HepG2 (cell line): ENCODE results near the gene SKI. TPM values are rescaled to one million over a fixed set of nuclear protein-coding genes. Genes with fewer than 3 reads are reported as not detected.

Source experiments
- ATAC-seq: fragments of 200-7000 bp; cut with Tn5 transposase; 3 replicates; pipeline ENCODE4 v1.9.1; 2020; ENCODE audit warnings: mild to moderate bottlenecking, moderate library complexity
- BruUV-seq: library from RNA; stranded (reverse); fragments of 400-500 nt; replicated peaks from 2 replicates; lab custom pipeline; 2021; lab: Mats Ljungman, UMichigan
- CTCF ChIA-PET: fragments of 300-600 bp; formaldehyde crosslinking; extraction: SDS; loops from one replicate; lab custom pipeline; 2021; ENCODE audit warnings: low total read pairs, inconsistent platforms, low intra/inter-chr PET ratio; lab: Yijun Ruan, JAX
- POLR2A ChIA-PET: fragments of 350-600 bp; sonication (Branson Sonifier 250); formaldehyde crosslinking; loops from one replicate; lab custom pipeline; 2020; ENCODE audit warnings: antibody characterized with exemption, inconsistent platforms; lab: Yijun Ruan, JAX
- DNase-seq: peaks from one replicate; pipeline ENCODE4 v3.0.0-alpha.2; 2015; ENCODE audit warnings: low spot score
- FAIRE-seq: peaks from 3 replicates; lab custom pipeline; 2011; peaks lifted over from hg19 to GRCh38; lab: Jason Lieb, UNC
- H2AFZ ChIP-seq: one replicate; pipeline ENCODE4 v1.6.1; 2011; ENCODE audit warnings: low read length, inconsistent platforms
- H3K27ac ChIP-seq: fragments of 300-600 bp; 3 replicates; pipeline ENCODE4 v1.8.0; 2011; ENCODE audit warnings: mixed run types, mild to moderate bottlenecking, mixed read lengths, low read length, inconsistent platforms; ENCODE audit not compliant: insufficient read depth; ENCODE audit errors: extremely low read length
- H3K27me3 ChIP-seq, 2 experiments: fragments of 200-600 bp in 1 of 2; 2 replicates in 1 of 2; 3 replicates in 1 of 2; pipeline versions ENCODE4 v1.6.0 to v1.8.0; 2011; ENCODE audit warnings: low read length in 2 of 2, mild to moderate bottlenecking in 2 of 2, moderate library complexity in 2 of 2, inconsistent platforms in 1 of 2; ENCODE audit not compliant: insufficient read depth in 2 of 2, control insufficient read depth in 1 of 2
- H3K36me3 ChIP-seq, 2 experiments: fragments of 200-600 bp in 1 of 2; replicated peaks in 1 of 2; 2 replicates in 1 of 2; 3 replicates in 1 of 2; pipeline versions ENCODE4 v1.5.1 to v1.8.0; 2011; ENCODE audit warnings: low read length in 2 of 2, inconsistent platforms in 1 of 2; ENCODE audit not compliant: insufficient read depth in 2 of 2, control insufficient read depth in 1 of 2
- H3K4me1 ChIP-seq: 2 replicates; pipeline ENCODE4 v1.5.1; 2012; ENCODE audit warnings: low read length, inconsistent platforms; ENCODE audit not compliant: insufficient read depth
- H3K4me2 ChIP-seq: 2 replicates; pipeline ENCODE4 v1.6.0; 2011; ENCODE audit warnings: low read depth, low read length, inconsistent platforms
- H3K4me3 ChIP-seq, 3 experiments: fragments of 200-600 bp in 1 of 3; sonication (generic), shearing (Covaris generic) in 1 of 3; replicated peaks in 1 of 3; 2 replicates each; pipeline ENCODE4 v1.5.1; 2011 to 2016; ENCODE audit warnings: low read length in 3 of 3, inconsistent platforms in 2 of 3, low read depth in 2 of 3, mild to moderate bottlenecking in 2 of 3, control low read depth in 1 of 3, mixed read lengths in 1 of 3; ENCODE audit not compliant: insufficient read depth in 1 of 3
- H3K79me2 ChIP-seq: one replicate; pipeline ENCODE4 v1.6.1; 2011; ENCODE audit warnings: low read length, inconsistent platforms; ENCODE audit not compliant: insufficient read depth
- H3K9ac ChIP-seq: 2 replicates; pipeline ENCODE4 v1.6.0; 2011; ENCODE audit warnings: mild to moderate bottlenecking, low read depth, low read length, inconsistent platforms; ENCODE audit not compliant: insufficient read depth
- H3K9me3 ChIP-seq: 2 replicates; pipeline ENCODE4 v1.5.1; 2012; ENCODE audit warnings: mild to moderate bottlenecking, low read length
- H4K20me1 ChIP-seq: 2 replicates; pipeline ENCODE4 v1.6.0; 2011; ENCODE audit warnings: inconsistent platforms, mild to moderate bottlenecking, low read length, moderate library complexity; ENCODE audit not compliant: insufficient read depth
- HOXD1 ChIP-seq: sonication (generic); formaldehyde crosslinking; IDR thresholded peaks from 2 replicates; pipeline ENCODE4 v1.5.0; 2020; ENCODE audit warnings: missing genetic modification reagents
- KDM1A ChIP-seq: IDR thresholded peaks from 2 replicates; pipeline ENCODE4 v1.6.1; 2016; ENCODE audit warnings: missing compliant biosample characterization
- KLF6 ChIP-seq: IDR thresholded peaks from 2 replicates; pipeline ENCODE4 v1.8.0; 2016; ENCODE audit warnings: missing biosample characterization, missing genetic modification reagents
- MZF1 ChIP-seq: sonication (generic); formaldehyde crosslinking; IDR thresholded peaks from 2 replicates; pipeline ENCODE4 v1.8.1; 2023; ENCODE audit warnings: mild to moderate bottlenecking, missing genetic modification reagents, borderline replicate concordance
- PAF1 ChIP-seq: IDR thresholded peaks from 2 replicates; pipeline ENCODE4 v1.6.1; 2016; ENCODE audit warnings: missing genetic modification reagents, missing compliant biosample characterization
- SAP130 ChIP-seq: IDR thresholded peaks from 2 replicates; pipeline ENCODE4 v1.6.1; 2016; ENCODE audit warnings: low read depth
- SRSF9 ChIP-seq: fragments of 200-400 bp; formaldehyde crosslinking; IDR thresholded peaks from 2 replicates; pipeline ENCODE4 v1.6.1; 2018; ENCODE audit warnings: borderline replicate concordance, mild to moderate bottlenecking, low read depth, low read length; ENCODE audit not compliant: insufficient read depth, poor library complexity, severe bottlenecking
- TAF1 ChIP-seq: sonication (generic); formaldehyde crosslinking; IDR thresholded peaks from 2 replicates; pipeline ENCODE4 v1.4.0; 2020; ENCODE audit warnings: missing genetic modification reagents
- THYN1 ChIP-seq: sonication (generic); formaldehyde crosslinking; IDR thresholded peaks from 2 replicates; pipeline ENCODE4 v1.8.1; 2023; ENCODE audit warnings: low read depth, mild to moderate bottlenecking, moderate library complexity, missing genetic modification reagents, borderline replicate concordance
- TSC22D2 ChIP-seq: sonication (generic); formaldehyde crosslinking; IDR thresholded peaks from 2 replicates; pipeline ENCODE4 v1.5.1; 2020; ENCODE audit warnings: missing genetic modification reagents, mild to moderate bottlenecking, borderline replicate concordance
- ZKSCAN1 ChIP-seq: fragments of 150-350 bp; IDR thresholded peaks from 2 replicates; pipeline ENCODE4 v1.6.1; 2014; ENCODE audit warnings: low read length
- ZNF138 ChIP-seq: sonication (generic); formaldehyde crosslinking; IDR thresholded peaks from 2 replicates; pipeline ENCODE4 v1.5.0; 2020; ENCODE audit warnings: mild to moderate bottlenecking, low read depth, missing genetic modification reagents
- ZNF430 ChIP-seq: sonication (generic); formaldehyde crosslinking; IDR thresholded peaks from 2 replicates; pipeline ENCODE4 v1.9.0; 2021; ENCODE audit warnings: mild to moderate bottlenecking, missing genetic modification reagents
- ZNF446 ChIP-seq: sonication (generic); formaldehyde crosslinking; IDR thresholded peaks from 2 replicates; pipeline ENCODE4 v1.5.0; 2020; ENCODE audit warnings: mild to moderate bottlenecking, missing genetic modification reagents
- ZNF619 ChIP-seq: sonication (generic); formaldehyde crosslinking; IDR thresholded peaks from 2 replicates; pipeline ENCODE4 v1.4.0; 2020; ENCODE audit warnings: mild to moderate bottlenecking, missing genetic modification reagents
- ZNF781 ChIP-seq: sonication (generic); formaldehyde crosslinking; IDR thresholded peaks from 2 replicates; pipeline ENCODE4 v1.5.1; 2020; ENCODE audit warnings: borderline replicate concordance, mild to moderate bottlenecking, missing genetic modification reagents; ENCODE audit errors: not compliant biosample characterization
- WGBS: methylation state at CpG from one replicate; pipeline ENCODE4 v1.1.6; 2017; ENCODE audit warnings: low lambda C conversion rate; 5-methylcytosine and 5-hydroxymethylcytosine counted together
- in situ Hi-C: cut with HindIII; loops from 2 replicates; pipeline ENCODE4 v1.10.0; 2017; ENCODE audit warnings: low pct_unique_long_range_greater_than_20kb; ENCODE audit not compliant: extremely low pct_ligation_motif_present
- intact Hi-C: fragments of 100-400 bp; cut with micrococcal nuclease; formaldehyde crosslinking; loops from one replicate; pipeline ENCODE4 v1.10.0; 2022; ENCODE audit not compliant: unreplicated experiment
- polyA plus RNA-seq, 8 experiments: library from polyadenylated mRNA; depleted of rRNA in 3 of 8; stranded (reverse) in 7 of 8; unstranded in 1 of 8; fragments of >200 nt; fragmentation: Illumina TruSeq in 4 of 8; extraction: Trizol in 4 of 8; gene quantifications; 2 replicates each; pipeline versions ENCODE4 v1.2.1 to v1.2.3, GENCODE V29; 2011 to 2016; ENCODE audit warnings: low read depth in 4 of 8, missing spikeins in 1 of 8, mixed read lengths in 1 of 8; ENCODE audit not compliant: insufficient read depth in 1 of 8
- total RNA-seq, 5 experiments: library from RNA; depleted of rRNA; stranded (reverse); fragments of >200 nt; fragmentation: Illumina TruSeq; extraction: Trizol; gene quantifications; 2 replicates each; pipeline ENCODE4 v1.2.3, GENCODE V29; 2016; ENCODE audit warnings: low read depth in 1 of 5
- TF ChIP-seq, protein P1 (sequence below): sonication (generic); formaldehyde crosslinking; IDR thresholded peaks from 2 replicates; pipeline ENCODE4 v1.9.0; 2021; ENCODE audit warnings: missing genetic modification reagents, borderline replicate concordance
- TF ChIP-seq, protein P2 (sequence below): sonication (generic); formaldehyde crosslinking; IDR thresholded peaks from 2 replicates; pipeline ENCODE4 v1.5.1; 2020; ENCODE audit warnings: mild to moderate bottlenecking, missing genetic modification reagents
- TF ChIP-seq, protein P3 (sequence below): sonication (generic); formaldehyde crosslinking; IDR thresholded peaks from 2 replicates; pipeline ENCODE4 v1.4.0; 2020; ENCODE audit warnings: mild to moderate bottlenecking, missing genetic modification reagents
- TF ChIP-seq, protein P4 (sequence below): sonication (generic); formaldehyde crosslinking; conservative IDR thresholded peaks from 2 replicates; pipeline ENCODE4 v1.4.0; 2020; ENCODE audit warnings: missing genetic modification reagents

SKI gene
- total and polyA plus RNA-seq, 2 of the 13 experiments (the other 11 are each of a cell fraction or from before 2014, with no cell fraction given), result 4.7 to 6.9 TPM

DNA sequence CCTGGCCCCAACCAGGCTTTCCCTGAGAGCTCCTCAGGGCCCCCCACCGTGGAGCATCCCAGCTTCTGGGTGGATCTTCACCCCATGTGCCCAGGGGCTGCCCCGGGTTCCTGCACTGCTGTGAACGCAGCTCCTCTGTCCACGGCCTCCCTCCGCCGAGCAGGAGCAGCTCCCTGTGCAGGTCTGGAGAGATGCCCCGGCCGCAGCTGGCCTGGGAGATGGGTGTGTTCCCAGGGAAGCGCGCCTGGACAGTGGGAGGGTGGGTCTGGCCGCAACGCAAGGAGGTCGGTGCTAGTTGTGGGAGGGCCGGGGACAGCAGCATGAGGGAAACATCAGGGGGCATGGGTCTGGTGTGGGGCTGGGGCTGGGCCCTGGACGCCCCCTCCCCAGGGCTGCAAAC, 91.9 kb downstream of the SKI start:
- H3K27ac ChIP-seq, result no peak overlapping the region
- DNase-seq (no peak), FAIRE-seq (no peak), ATAC-seq (no peak)
- H4K20me1 ChIP-seq, result no peaks in the 10 kb centered on the region
- POLR2A ChIA-PET, result no interaction called here
- BruUV-seq, result no TSS peak
- intact Hi-C loops (no loop called here), in situ Hi-C loops (no loop called here)
- H3K36me3 ChIP-seq, result no peaks in the 10 kb centered on the region
- CTCF ChIA-PET, result no interaction called here
- no peak overlapping the region for H3K9ac ChIP-seq
- H3K4me1 ChIP-seq, result peaks cover 48% of the 10 kb centered on the region
- no peaks in the 10 kb centered on the region for H3K79me2 ChIP-seq
- no peak overlapping the region for H3K4me3 ChIP-seq
- H3K27me3 ChIP-seq, result peaks cover 21 to 69% of the 10 kb centered on the region in 2 experiments
- H3K9me3 ChIP-seq, result no peaks in the 10 kb centered on the region
- TF ChIP-seq, protein P1, sequence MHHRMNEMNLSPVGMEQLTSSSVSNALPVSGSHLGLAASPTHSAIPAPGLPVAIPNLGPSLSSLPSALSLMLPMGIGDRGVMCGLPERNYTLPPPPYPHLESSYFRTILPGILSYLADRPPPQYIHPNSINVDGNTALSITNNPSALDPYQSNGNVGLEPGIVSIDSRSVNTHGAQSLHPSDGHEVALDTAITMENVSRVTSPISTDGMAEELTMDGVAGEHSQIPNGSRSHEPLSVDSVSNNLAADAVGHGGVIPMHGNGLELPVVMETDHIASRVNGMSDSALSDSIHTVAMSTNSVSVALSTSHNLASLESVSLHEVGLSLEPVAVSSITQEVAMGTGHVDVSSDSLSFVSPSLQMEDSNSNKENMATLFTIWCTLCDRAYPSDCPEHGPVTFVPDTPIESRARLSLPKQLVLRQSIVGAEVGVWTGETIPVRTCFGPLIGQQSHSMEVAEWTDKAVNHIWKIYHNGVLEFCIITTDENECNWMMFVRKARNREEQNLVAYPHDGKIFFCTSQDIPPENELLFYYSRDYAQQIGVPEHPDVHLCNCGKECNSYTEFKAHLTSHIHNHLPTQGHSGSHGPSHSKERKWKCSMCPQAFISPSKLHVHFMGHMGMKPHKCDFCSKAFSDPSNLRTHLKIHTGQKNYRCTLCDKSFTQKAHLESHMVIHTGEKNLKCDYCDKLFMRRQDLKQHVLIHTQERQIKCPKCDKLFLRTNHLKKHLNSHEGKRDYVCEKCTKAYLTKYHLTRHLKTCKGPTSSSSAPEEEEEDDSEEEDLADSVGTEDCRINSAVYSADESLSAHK, result no peak
- TF ChIP-seq ZKSCAN1 (no peak), ZNF138 (CRISPR knock-in tag) (no peak), SAP130 (CRISPR knock-in tag) (no peak), KLF6 (CRISPR knock-in tag) (no peak), MZF1 (CRISPR knock-in tag) (no peak), TAF1 (CRISPR knock-in tag) (no peak), SRSF9 (no peak), ZNF446 (CRISPR knock-in tag) (no peak), TSC22D2 (CRISPR knock-in tag) (no peak), THYN1 (no peak), ZNF781 (CRISPR knock-in tag) (no peak), ZNF619 (CRISPR knock-in tag) (no peak), HOXD1 (no peak), ZNF430 (no peak), PAF1 (no peak), KDM1A (CRISPR knock-in tag) (no peak)
- TF ChIP-seq, protein P2, sequence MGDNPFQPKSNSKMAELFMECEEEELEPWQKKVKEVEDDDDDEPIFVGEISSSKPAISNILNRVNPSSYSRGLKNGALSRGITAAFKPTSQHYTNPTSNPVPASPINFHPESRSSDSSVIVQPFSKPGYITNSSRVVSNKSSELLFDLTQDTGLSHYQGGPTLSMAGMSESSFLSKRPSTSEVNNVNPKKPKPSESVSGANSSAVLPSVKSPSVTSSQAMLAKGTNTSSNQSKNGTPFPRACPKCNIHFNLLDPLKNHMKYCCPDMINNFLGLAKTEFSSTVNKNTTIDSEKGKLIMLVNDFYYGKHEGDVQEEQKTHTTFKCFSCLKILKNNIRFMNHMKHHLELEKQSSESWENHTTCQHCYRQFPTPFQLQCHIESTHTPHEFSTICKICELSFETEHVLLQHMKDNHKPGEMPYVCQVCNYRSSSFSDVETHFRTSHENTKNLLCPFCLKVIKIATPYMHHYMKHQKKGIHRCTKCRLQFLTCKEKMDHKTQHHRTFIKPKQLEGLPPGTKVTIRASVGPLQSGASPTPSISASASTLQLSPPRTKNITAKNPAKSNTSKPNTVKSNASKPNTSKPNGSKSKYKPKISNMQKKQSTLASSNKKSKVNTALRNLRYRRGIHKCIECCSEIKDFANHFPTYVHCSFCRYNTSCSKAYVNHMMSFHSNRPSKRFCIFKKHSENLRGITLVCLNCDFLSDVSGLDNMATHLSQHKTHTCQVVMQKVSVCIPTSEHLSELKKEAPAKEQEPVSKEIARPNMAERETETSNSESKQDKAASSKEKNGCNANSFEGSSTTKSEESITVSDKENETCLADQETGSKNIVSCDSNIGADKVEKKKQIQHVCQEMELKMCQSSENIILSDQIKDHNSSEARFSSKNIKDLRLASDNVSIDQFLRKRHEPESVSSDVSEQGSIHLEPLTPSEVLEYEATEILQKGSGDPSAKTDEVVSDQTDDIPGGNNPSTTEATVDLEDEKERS (CRISPR knock-in tag), result no peak
- TF ChIP-seq, protein P3, sequence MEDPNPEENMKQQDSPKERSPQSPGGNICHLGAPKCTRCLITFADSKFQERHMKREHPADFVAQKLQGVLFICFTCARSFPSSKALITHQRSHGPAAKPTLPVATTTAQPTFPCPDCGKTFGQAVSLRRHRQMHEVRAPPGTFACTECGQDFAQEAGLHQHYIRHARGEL (CRISPR knock-in tag), result no peak
- TF ChIP-seq, protein P4, sequence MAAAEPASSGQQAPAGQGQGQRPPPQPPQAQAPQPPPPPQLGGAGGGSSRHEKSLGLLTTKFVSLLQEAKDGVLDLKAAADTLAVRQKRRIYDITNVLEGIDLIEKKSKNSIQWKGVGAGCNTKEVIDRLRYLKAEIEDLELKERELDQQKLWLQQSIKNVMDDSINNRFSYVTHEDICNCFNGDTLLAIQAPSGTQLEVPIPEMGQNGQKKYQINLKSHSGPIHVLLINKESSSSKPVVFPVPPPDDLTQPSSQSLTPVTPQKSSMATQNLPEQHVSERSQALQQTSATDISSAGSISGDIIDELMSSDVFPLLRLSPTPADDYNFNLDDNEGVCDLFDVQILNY (CRISPR knock-in tag), result no peak
- no peak overlapping the region for H2AFZ ChIP-seq
- H3K4me2 ChIP-seq, result no peak overlapping the region
- 72% methylated on average over 14 of the region's 15 CpGs for whole genome bisulfite sequencing
